GM21619 (cell line): ENCODE results near the gene BNC2.
"Not testable (repeated sequence)": the region's sequence is repeated elsewhere in the genome, so short reads cannot be mapped to it uniquely, and the experiment has no call there.

Experiments
- ATAC-seq: cut with Tn5 transposase; IDR thresholded peaks from one replicate; pipeline ENCODE4 v1.9.1; 2021; ENCODE audit not compliant: unreplicated experiment

BNC2 gene

GRCh38 chr9:16553869-16554540 lies 316.5 kb downstream of the BNC2 start:
- no peak for ATAC-seq

GRCh38 chr9:16552252-16552651 lies 318.2 kb downstream of the BNC2 start:
- no peak for ATAC-seq

GRCh38 chr9:16551692-16552091 lies 318.8 kb downstream of the BNC2 start:
- no peak for ATAC-seq

- ATAC-seq = no peak
These were observed 324.8 kb downstream of the BNC2 start for GRCh38 chr9:16545639-16546038.

- no peak for ATAC-seq
These were observed 325.6 kb downstream of the BNC2 start for GRCh38 chr9:16544842-16545241.

GRCh38 chr9:16543686-16544085 lies 326.8 kb downstream of the BNC2 start:
- ATAC-seq = no peak

- no peak for ATAC-seq
These were observed 327.2 kb downstream of the BNC2 start for GRCh38 chr9:16543225-16543624.

GRCh38 chr9:16542290-16542689 lies 328.2 kb downstream of the BNC2 start:
- no peak for ATAC-seq

GRCh38 chr9:16540743-16541613 lies 329.5 kb downstream of the BNC2 start:
- ATAC-seq = no peak

GRCh38 chr9:16539626-16540025 lies 330.8 kb downstream of the BNC2 start:
- ATAC-seq = not testable (repeated sequence)

GRCh38 chr9:16535555-16535954 lies 334.9 kb downstream of the BNC2 start:
- no peak for ATAC-seq

- no peak for ATAC-seq
These were observed 337.6 kb downstream of the BNC2 start for GRCh38 chr9:16532681-16533450.

- ATAC-seq = no peak
These were observed 338.2 kb downstream of the BNC2 start for GRCh38 chr9:16532272-16532671.

GRCh38 chr9:16530669-16531642 lies 339.5 kb downstream of the BNC2 start:
- no peak for ATAC-seq

GRCh38 chr9:16527573-16527972 lies 342.9 kb downstream of the BNC2 start:
- no peak for ATAC-seq

- ATAC-seq = no peak
These were observed 344.1 kb downstream of the BNC2 start for GRCh38 chr9:16526380-16526779.

GRCh38 chr9:16524823-16525222 lies 345.6 kb downstream of the BNC2 start:
- ATAC-seq = no peak

GRCh38 chr9:16524078-16524477 lies 346.4 kb downstream of the BNC2 start:
- ATAC-seq = no peak

GRCh38 chr9:16521868-16522411 lies 348.5 kb downstream of the BNC2 start:
- ATAC-seq = no peak

GRCh38 chr9:16519001-16519400 lies 351.5 kb downstream of the BNC2 start:
- ATAC-seq = no peak
